ENCODE results near the gene COL16A1. TPM values are rescaled to one million over a fixed set of nuclear protein-coding genes. Genes with fewer than 3 reads are reported as not detected.

The COL16A1 gene
- total and polyA plus RNA-seq, 2 of the 13 experiments (the other 11 are each of a cell fraction or from before 2014, with no cell fraction given), result 4.3 to 12.2 TPM

DNA sequence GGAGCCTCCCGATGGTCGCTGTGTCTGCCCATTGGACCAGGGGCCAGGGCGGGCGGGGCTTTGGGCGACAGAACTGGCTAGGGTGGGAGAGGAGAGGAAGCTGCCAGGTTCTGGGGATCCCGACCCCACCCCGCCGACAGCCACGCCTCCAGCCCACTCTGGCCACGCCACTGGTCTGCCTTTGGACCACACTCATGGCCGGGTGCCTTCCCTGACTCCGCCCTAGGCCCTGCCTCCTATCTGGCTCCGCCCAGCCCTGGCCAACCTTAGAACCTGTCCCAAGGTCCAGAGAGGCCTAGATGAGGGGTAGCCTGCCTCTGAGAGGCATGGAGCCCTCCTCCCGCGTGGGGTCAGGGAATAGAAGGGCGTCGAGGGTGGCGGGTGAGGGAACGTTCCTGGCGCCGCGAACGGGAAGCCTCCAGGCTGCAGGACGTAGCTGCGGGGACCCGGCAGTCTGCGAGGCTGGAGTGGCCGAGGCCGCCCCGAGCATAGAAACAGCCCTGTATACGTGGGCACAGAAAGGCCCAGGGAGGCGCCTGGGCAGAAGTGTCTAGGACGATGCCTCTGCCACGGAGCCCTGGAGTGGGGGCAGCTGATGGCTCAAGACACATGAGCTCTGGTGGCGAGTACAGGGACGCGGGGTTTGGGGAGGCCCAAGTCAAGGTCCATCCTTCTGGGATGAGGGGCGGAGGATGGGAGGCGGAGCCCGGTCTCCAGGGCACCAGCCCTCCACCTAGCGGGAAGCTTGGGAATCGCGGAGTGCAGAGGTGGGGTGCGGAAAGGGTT, 11.5 kb upstream of the COL16A1 start (continued):
- TF ChIP-seq ZBTB39 (CRISPR knock-in tag; IDR thresholded peaks at IDR 0.05) (no peak), ZNF441 (CRISPR knock-in tag; IDR thresholded peaks at IDR 0.05; ENCODE audit: borderline replicate concordance) (peak; percentile 45; the same call in 1 of the 2 replicates), RBAK (CRISPR knock-in tag; IDR thresholded peaks at IDR 0.05) (no peak), ZNF788 (CRISPR knock-in tag; IDR thresholded peaks at IDR 0.05; ENCODE audit: borderline replicate concordance) (no peak), AHR (CRISPR knock-in tag; IDR thresholded peaks at IDR 0.05) (no peak), ZNF30 (CRISPR knock-in tag; IDR thresholded peaks at IDR 0.05) (no peak), RBM22 (optimal IDR thresholded peaks at IDR 0.05; ENCODE audit: low read length) (no peak), HIVEP1 (CRISPR knock-in tag; IDR thresholded peaks at IDR 0.05) (peak; percentile 94), ZNF317 (CRISPR knock-in tag; IDR thresholded peaks at IDR 0.05) (no peak), POGK (CRISPR knock-in tag; conservative IDR thresholded peaks at IDR 0.05) (peak; percentile 36; the same call in 1 of the 2 replicates), RFX5 (IDR thresholded peaks at IDR 0.05; ENCODE audit: low read depth, low read length) (no peak), ATF7-NPFF (CRISPR knock-in tag; IDR thresholded peaks at IDR 0.05; ENCODE audit: low read depth) (0 out of 2 replicates have a peak, but pooled peaks have one; percentile 73), ZNF276 (CRISPR knock-in tag; IDR thresholded peaks at IDR 0.05; ENCODE audit: low read depth) (peak; percentile 82; the same call in 1 of the 2 replicates), ZNF775 (CRISPR knock-in tag; IDR thresholded peaks at IDR 0.05; ENCODE audit: borderline replicate concordance) (no peak), ZBTB25 (CRISPR knock-in tag; IDR thresholded peaks at IDR 0.05) (no peak), HOXA5 (CRISPR knock-in tag; IDR thresholded peaks at IDR 0.05) (peak; percentile 87), EZH2 (conservative IDR thresholded peaks at IDR 0.05; ENCODE audit: low read depth, low read length) (no peak), ZBTB38 (CRISPR knock-in tag; IDR thresholded peaks at IDR 0.05) (0 out of 2 replicates have a peak, but pooled peaks have one; percentile 45), ZNF446 (CRISPR knock-in tag; IDR thresholded peaks at IDR 0.05) (peak; percentile 54; the same call in 1 of the 2 replicates)
- TF ChIP-seq, protein P1, sequence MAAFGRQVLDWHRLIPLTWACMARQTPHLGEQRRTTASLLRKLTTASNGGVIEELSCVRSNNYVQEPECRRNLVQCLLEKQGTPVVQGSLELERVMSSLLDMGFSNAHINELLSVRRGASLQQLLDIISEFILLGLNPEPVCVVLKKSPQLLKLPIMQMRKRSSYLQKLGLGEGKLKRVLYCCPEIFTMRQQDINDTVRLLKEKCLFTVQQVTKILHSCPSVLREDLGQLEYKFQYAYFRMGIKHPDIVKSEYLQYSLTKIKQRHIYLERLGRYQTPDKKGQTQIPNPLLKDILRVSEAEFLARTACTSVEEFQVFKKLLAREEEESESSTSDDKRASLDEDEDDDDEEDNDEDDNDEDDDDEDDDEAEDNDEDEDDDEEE (CRISPR knock-in tag; IDR thresholded peaks at IDR 0.05), result 0 out of 2 replicates have a peak, but pooled peaks have one; percentile 80
